ENCODE data around the gene PLOD3.

DNA sequence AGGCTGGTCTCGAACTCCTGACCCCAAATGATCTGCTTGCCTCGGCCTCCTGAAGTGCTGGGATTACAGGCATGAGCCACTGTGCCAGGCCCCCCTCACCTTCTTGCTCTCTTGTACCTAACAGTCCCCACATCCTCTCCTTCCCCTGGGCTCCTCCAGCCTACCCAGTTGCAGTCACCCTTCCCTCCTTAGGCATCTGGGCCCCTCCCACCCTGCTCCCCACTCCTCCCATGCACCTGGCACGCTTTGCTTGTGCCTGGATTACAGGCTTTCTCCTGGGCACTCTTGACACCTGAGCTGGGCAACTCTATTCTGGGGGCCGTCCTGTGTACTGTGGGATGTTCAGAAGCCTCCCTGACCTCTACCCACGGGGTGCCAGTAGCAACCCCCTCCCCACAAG, 17.3 kb upstream of the PLOD3 start:
- TF ChIP-seq POLR2A (IDR thresholded peaks at IDR 0.05; ENCODE audit: low read depth, low read length) = no peak
- TF ChIP-seq POLR2AphosphoS5 (IDR thresholded peaks at IDR 0.05; ENCODE audit: low read depth, low read length) = no peak
- TF ChIP-seq TAF1 (IDR thresholded peaks at IDR 0.05; ENCODE audit: low read depth, low read length) = no peak

Data from GM12891 (cell line).